GM18951 (cell line): Measurements from ENCODE around the gene RCAN2.

Source experiments
- POLR2A ChIP-seq: IDR thresholded peaks from 4 replicates; pipeline ENCODE4 v1.6.1; 2011; ENCODE audit warnings: mild to moderate bottlenecking; ENCODE audit not compliant: insufficient read length, insufficient read depth; ENCODE audit errors: extremely low read depth
- in situ Hi-C: fragments of 300-500 bp; cut with MboI; formaldehyde crosslinking; loops from one replicate; pipeline ENCODE4 v1.12.0; 2022; ENCODE audit warnings: low sequenced_read_pairs, mixed read lengths, inconsistent platforms; ENCODE audit not compliant: unreplicated experiment

RCAN2 gene

GRCh38 chr6:46323966-46324622 lies 167.2 kb downstream of the RCAN2 start:
- in situ Hi-C loops = no loop called here
- TF ChIP-seq POLR2A = no peak

- no peak for TF ChIP-seq POLR2A
- in situ Hi-C loops = no loop called here
These were observed 167.8 kb downstream of the RCAN2 start for GRCh38 chr6:46323312-46323965.

GRCh38 chr6:46320505-46320904 lies 170.7 kb downstream of the RCAN2 start:
- in situ Hi-C loops = no loop called here
- no peak for TF ChIP-seq POLR2A

GRCh38 chr6:46315589-46315988 lies 175.7 kb downstream of the RCAN2 start:
- in situ Hi-C loops = no loop called here
- no peak for TF ChIP-seq POLR2A

GRCh38 chr6:46312654-46313053 lies 178.6 kb downstream of the RCAN2 start:
- in situ Hi-C loops = no loop called here
- TF ChIP-seq POLR2A = no peak

GRCh38 chr6:46310196-46310595 lies 181.1 kb downstream of the RCAN2 start:
- TF ChIP-seq POLR2A = no peak
- in situ Hi-C loops = no loop called here

- in situ Hi-C loops = no loop called here
- no peak for TF ChIP-seq POLR2A
These were observed 184.8 kb downstream of the RCAN2 start for GRCh38 chr6:46306431-46306830.

- in situ Hi-C loops = no loop called here
- no peak for TF ChIP-seq POLR2A
These were observed 185.4 kb downstream of the RCAN2 start for GRCh38 chr6:46305833-46306232.

GRCh38 chr6:46305236-46305635 lies 186.0 kb downstream of the RCAN2 start:
- TF ChIP-seq POLR2A = no peak
- in situ Hi-C loops = no loop called here

GRCh38 chr6:46302816-46303215 lies 188.4 kb downstream of the RCAN2 start:
- TF ChIP-seq POLR2A = no peak
- in situ Hi-C loops = no loop called here

GRCh38 chr6:46302176-46302575 lies 189.1 kb downstream of the RCAN2 start:
- TF ChIP-seq POLR2A = no peak
- in situ Hi-C loops = no loop called here

- no peak for TF ChIP-seq POLR2A
- in situ Hi-C loops = no loop called here
These were observed 192.0 kb downstream of the RCAN2 start for GRCh38 chr6:46299253-46299652.

- no peak for TF ChIP-seq POLR2A
- in situ Hi-C loops = no loop called here
These were observed 194.7 kb downstream of the RCAN2 start for GRCh38 chr6:46296586-46296985.

- in situ Hi-C loops = no loop called here
- TF ChIP-seq POLR2A = no peak
These were observed 197.5 kb downstream of the RCAN2 start for GRCh38 chr6:46293641-46294316.
